Chondrocyte (in vitro differentiated cells): ENCODE results near the gene PRKAG2. TPM values are rescaled to one million over a fixed set of nuclear protein-coding genes. Genes with fewer than 3 reads are reported as not detected.

Source experiments
- DNase-seq: peaks from one replicate; pipeline ENCODE4 v3.0.0; 2021; ENCODE audit warnings: mixed read lengths, low spot score
- H3K27ac Mint-ChIP-seq: one replicate; pipeline ENCODE4 v1.8.0; 2021; ENCODE audit warnings: mild to moderate bottlenecking, moderate library complexity, mixed read lengths; ENCODE audit not compliant: unreplicated experiment
- H3K27me3 Mint-ChIP-seq: 2 replicates; pipeline ENCODE4 v1.8.0; 2021; ENCODE audit warnings: low read depth, mixed read lengths
- H3K36me3 Mint-ChIP-seq: 2 replicates; pipeline ENCODE4 v1.8.0; 2021; ENCODE audit warnings: low read depth, mixed read lengths
- H3K4me1 Mint-ChIP-seq: 2 replicates; pipeline ENCODE4 v1.8.0; 2021; ENCODE audit warnings: low read depth, mild to moderate bottlenecking, mixed read lengths
- H3K4me3 Mint-ChIP-seq: one replicate; pipeline ENCODE4 v1.8.0; 2021; ENCODE audit warnings: mild to moderate bottlenecking, moderate library complexity, mixed read lengths; ENCODE audit not compliant: unreplicated experiment
- H3K9me3 Mint-ChIP-seq: 2 replicates; pipeline ENCODE4 v1.8.0; 2021; ENCODE audit warnings: low read depth, mixed read lengths
- total RNA-seq: library from RNA; stranded (reverse); gene quantifications from 3 replicates; pipeline ENCODE4 v1.2.1, GENCODE V29; 2021
- TF ChIP-seq, protein P1 (sequence below): fragments of 200-600 bp; sonication (generic); IDR thresholded peaks from 2 replicates; pipeline ENCODE4 v1.5.0; 2021; ENCODE audit warnings: antibody characterized with exemption, mild to moderate bottlenecking, moderate library complexity

The PRKAG2 gene
- total RNA-seq, 1 donor from 2014 or later = 35.4 TPM

DNA sequence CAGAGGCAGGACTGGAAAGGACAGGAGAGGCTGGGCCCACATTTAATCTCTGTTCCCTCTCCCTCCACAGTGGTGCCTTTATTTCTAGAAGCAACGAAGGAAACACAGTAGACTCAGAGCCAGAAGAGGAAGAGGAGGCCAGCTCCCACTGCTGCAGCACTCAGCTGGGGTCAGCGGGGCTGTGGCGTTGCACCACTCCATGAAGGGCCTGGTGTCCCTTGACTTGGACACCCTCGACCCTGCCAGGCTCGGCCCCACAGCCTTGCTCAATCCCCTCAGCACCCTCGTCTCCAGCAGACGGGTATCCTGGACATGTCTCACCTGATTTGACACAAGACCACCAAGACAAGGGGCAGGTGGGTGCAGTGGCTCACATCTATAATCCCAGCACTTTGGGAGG, 38.8 kb downstream of the PRKAG2 start:
- TF ChIP-seq, protein P1, sequence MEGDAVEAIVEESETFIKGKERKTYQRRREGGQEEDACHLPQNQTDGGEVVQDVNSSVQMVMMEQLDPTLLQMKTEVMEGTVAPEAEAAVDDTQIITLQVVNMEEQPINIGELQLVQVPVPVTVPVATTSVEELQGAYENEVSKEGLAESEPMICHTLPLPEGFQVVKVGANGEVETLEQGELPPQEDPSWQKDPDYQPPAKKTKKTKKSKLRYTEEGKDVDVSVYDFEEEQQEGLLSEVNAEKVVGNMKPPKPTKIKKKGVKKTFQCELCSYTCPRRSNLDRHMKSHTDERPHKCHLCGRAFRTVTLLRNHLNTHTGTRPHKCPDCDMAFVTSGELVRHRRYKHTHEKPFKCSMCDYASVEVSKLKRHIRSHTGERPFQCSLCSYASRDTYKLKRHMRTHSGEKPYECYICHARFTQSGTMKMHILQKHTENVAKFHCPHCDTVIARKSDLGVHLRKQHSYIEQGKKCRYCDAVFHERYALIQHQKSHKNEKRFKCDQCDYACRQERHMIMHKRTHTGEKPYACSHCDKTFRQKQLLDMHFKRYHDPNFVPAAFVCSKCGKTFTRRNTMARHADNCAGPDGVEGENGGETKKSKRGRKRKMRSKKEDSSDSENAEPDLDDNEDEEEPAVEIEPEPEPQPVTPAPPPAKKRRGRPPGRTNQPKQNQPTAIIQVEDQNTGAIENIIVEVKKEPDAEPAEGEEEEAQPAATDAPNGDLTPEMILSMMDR = no peak
- peaks cover 2% of the 10 kb centered on the region for H3K27me3 Mint-ChIP-seq
- H3K9me3 Mint-ChIP-seq = no peaks in the 10 kb centered on the region
- no peaks in the 10 kb centered on the region for H3K36me3 Mint-ChIP-seq
- no peaks in the 10 kb centered on the region for H3K4me1 Mint-ChIP-seq
- no peak overlapping the region for H3K27ac Mint-ChIP-seq
- H3K4me3 Mint-ChIP-seq = no peak overlapping the region
- no peak for DNase-seq

DNA sequence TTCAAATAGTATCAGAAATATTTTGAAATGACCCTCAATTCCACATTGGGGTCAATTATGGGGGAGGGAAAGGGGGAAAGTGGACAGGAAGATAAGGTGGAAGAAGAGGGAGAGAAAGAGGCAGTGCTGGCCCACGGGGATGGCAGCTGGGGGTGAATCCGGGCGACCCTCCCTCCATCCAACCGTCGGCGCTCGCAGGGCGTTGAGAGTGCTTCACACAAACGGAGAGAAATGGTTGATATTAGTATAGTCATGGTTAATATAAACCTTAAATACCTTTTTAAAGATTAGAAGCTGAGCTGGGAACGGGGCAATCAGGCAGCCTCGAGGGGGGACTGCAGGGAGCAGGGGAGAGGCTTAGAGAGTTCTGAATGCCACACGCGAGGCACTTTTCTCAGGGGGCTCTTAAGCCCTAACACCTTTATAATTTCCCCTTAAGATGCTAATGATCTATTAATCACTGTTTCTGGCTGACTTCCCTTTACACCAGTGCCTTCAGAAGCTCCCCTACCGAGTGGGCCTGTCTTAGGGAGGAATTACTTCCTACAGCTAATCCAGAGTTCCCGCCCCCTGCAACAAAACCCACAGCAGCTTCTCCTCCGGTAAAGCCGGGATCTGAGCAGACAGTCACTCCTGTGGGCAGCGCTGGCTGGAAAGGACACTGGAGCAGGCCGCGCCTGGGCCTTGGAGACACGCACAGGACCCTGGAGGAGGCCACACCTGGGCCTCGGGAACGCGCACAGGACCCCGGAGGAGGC, 39.5 kb downstream of the PRKAG2 start:
- H3K4me1 Mint-ChIP-seq = no peaks in the 10 kb centered on the region
- H3K27me3 Mint-ChIP-seq = peaks cover 2% of the 10 kb centered on the region
- H3K27ac Mint-ChIP-seq = no peak overlapping the region
- TF ChIP-seq, protein P1 = no peak
- H3K9me3 Mint-ChIP-seq = no peaks in the 10 kb centered on the region
- H3K36me3 Mint-ChIP-seq = no peaks in the 10 kb centered on the region
- no peak for DNase-seq
- no peak overlapping the region for H3K4me3 Mint-ChIP-seq

DNA sequence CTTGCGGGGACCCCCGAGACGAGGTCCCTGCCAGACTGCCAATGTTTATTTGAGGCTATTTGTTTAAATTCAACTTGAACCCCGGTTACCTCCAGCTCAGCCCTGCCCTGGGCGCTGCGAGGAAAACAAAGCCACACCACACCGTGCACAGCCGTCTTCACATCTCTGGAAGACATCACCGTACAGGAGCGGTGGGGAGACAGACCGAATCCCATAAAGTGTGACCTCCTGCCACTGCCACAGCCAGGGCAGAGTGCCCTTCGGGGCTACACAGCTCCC, 40.0 kb downstream of the PRKAG2 start:
- DNase-seq = no peak
- no peaks in the 10 kb centered on the region for H3K4me1 Mint-ChIP-seq
- no peaks in the 10 kb centered on the region for H3K9me3 Mint-ChIP-seq
- TF ChIP-seq, protein P1 = no peak
- H3K36me3 Mint-ChIP-seq = no peaks in the 10 kb centered on the region
- no peak overlapping the region for H3K27ac Mint-ChIP-seq
- peaks cover 3% of the 10 kb centered on the region for H3K27me3 Mint-ChIP-seq
- no peak overlapping the region for H3K4me3 Mint-ChIP-seq

DNA sequence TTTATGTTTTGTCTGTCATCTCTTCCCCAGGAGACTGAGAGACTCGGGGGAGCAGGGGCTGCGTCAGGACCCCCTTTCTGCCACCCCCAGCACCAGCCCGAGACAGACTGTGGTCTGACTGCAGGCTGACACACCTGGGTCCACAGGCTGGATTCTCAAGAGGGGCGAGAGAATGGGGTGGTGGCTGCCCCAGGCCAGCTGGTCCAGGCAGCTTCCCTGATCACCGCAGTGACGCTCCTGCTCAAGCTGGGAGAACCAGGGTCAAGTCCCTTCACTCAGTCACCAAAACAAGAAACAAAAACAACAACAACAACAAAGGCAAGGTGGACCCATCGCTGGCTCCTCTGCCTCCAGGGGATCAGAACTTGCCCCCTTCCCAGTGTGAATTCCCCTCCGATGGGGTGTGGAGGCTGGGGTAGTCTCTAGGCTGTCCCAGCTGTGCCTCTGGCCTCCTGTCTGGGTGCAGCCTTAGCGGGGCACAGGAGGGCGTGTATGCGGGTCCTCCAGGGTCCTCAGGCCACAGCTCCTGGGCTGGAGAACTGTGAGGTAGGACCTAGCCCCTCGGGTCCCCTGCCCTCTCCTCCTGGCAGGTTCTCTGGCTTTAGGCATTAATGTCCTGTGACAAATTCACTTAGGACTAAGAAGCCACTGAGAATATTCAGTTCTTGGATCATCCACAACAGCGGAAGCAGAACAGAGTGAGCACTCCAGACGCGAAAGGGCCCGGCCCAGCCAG, 40.6 kb downstream of the PRKAG2 start:
- H3K36me3 Mint-ChIP-seq = no peaks in the 10 kb centered on the region
- no peaks in the 10 kb centered on the region for H3K9me3 Mint-ChIP-seq
- no peaks in the 10 kb centered on the region for H3K4me1 Mint-ChIP-seq
- no peak overlapping the region for H3K4me3 Mint-ChIP-seq
- no peak overlapping the region for H3K27ac Mint-ChIP-seq
- peak; percentile 78 for DNase-seq
- H3K27me3 Mint-ChIP-seq = peaks cover 3% of the 10 kb centered on the region
- TF ChIP-seq, protein P1 = no peak

DNA sequence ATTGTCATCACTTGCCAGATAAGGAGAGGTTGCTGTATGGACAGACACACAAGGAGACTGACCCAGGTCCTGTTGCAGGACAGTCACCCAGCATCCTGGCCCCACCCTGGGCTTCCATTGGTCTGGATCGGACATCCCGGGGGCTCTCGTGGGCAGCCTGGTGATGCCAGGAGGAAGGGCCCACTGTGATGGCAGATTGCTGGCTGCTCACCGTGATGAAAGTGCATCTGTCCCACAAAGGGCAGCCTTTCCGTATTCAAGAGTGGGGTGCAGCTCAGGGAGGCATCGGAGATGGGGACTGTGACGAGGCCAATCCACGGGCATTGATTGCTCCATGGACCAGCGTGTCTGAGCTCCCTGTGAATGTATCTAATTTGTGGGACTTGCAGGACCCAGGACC, 41.3 kb downstream of the PRKAG2 start:
- DNase-seq = peak; percentile 71
- H3K4me3 Mint-ChIP-seq = no peak overlapping the region
- TF ChIP-seq, protein P1 = no peak
- no peaks in the 10 kb centered on the region for H3K4me1 Mint-ChIP-seq
- H3K9me3 Mint-ChIP-seq = no peaks in the 10 kb centered on the region
- H3K36me3 Mint-ChIP-seq = no peaks in the 10 kb centered on the region
- no peak overlapping the region for H3K27ac Mint-ChIP-seq
- peaks cover 3% of the 10 kb centered on the region for H3K27me3 Mint-ChIP-seq
